Activated CD8-positive, alpha-beta memory T cell treated with anti-CD3 and anti-CD28 coated beads, Interleukin-2, amount 50 U/mL, for 48 hours (primary cell): Measurements from ENCODE around the gene TBX21.

ENCODE experiments used
- DNase-seq: peaks from one replicate; pipeline ENCODE4 v3.0.0-alpha.2; 2020

TBX21 gene, protein sequence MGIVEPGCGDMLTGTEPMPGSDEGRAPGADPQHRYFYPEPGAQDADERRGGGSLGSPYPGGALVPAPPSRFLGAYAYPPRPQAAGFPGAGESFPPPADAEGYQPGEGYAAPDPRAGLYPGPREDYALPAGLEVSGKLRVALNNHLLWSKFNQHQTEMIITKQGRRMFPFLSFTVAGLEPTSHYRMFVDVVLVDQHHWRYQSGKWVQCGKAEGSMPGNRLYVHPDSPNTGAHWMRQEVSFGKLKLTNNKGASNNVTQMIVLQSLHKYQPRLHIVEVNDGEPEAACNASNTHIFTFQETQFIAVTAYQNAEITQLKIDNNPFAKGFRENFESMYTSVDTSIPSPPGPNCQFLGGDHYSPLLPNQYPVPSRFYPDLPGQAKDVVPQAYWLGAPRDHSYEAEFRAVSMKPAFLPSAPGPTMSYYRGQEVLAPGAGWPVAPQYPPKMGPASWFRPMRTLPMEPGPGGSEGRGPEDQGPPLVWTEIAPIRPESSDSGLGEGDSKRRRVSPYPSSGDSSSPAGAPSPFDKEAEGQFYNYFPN

DNA sequence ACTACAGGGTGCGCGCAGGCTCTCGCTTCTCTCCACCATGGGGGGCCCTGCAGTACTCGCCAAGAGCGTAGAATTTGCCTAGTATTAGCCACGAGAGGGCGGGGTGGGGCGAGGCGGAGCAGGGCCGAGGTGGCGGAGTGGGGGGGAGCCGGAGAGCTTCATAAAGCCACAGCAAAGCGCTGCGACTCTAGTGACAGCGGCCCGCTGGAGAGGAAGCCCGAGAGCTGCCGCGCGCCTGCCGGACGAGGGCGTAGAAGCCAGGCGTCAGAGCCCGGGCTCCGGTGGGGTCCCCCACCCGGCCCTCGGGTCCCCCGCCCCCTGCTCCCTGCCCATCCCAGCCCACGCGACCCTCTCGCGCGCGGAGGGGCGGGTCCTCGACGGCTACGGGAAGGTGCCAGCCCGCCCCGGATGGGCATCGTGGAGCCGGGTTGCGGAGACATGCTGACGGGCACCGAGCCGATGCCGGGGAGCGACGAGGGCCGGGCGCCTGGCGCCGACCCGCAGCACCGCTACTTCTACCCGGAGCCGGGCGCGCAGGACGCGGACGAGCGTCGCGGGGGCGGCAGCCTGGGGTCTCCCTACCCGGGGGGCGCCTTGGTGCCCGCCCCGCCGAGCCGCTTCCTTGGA lies at the start of gene TBX21:
TBX21 (plus strand) TSS at position 190 of the 627 bp plus-strand sequence; CDS start at position 409, 219 bp downstream.
- DNase-seq, result peak; percentile 94

DNA sequence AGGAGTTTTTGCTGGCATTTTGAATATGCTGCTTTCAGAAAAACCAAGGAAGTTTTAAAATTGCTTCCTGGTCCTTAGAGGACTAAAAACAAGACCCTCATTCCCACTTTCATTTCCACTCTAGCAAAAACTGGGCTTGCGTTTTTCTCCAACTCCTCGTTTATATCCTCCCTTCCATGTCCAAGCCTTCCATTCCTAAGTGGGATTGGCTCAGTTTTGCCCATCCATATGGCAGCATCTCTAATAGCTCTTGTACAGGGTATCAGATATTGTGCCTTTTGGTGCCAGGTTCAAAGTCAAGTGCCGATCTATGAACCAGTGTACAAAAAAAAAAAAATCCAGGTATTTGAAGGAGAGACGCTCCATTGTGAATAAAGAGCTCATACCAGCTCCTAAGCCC lies 49.0 kb upstream of the TBX21 start:
- DNase-seq, result peak; percentile 45

DNA sequence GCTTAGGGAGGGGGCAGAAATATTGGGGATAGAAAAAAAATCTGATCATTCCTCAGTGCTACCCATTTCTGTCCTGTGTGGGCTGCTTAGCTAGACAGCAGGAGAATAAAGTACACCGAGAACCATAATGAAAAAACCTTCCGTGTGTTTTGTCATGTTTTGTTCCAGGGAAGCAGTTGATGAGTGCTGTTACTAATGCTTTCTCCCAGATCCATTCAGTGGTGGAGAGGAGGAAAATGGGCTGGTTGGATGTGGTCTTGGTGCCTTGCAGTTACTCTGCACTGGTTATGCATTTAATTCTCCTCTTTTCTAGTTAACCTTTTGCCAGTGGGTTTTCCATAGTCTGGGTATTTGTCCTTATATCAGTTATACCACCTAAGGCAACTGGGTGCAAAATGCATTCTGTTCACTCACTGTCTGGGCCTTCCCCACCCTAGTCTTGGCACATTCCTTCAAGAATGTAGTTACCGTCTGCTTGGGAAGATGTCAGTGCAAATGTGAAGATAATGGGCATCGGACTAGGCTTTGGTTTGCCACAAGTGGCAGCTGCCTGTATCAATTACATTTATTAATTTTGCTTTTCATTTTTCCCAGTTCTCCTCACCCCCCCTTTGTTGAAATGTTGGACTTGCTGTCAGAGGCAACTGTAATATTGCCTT lies 48.4 kb upstream of the TBX21 start:
- peak; percentile 43 for DNase-seq

DNA sequence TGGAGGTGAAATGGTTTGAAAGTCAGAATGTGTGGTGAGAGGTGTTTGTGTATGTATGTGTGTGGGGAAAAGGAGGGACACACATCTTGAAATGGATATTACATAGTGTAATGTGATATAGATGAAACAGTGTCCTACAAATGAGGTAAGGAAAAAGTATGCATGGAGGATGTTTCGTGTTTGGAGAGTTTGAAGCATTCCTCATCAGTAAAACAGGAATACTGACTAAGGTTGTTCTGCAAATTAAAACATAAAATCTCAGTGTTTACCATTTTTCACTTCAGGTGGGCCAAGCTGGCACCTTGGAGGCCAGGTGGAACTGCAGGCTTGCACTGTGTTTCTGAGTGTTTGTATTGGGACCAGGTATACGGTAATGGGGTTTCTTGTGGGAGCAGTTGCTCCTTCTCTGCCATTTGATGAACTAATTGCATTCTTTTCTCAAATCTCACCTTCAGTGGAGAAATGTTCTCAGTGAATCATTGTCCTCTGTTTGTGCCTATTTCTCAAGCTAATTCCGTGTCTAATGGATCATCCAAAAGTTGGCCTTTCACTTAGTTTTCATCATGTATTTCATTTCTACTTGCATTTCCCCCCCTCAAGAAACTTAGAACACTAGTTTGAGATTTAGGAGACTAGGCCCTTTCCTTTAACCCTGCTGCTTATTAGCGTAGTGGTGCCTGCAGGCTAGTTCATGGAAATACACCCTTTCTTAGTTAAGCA lies 47.3 kb upstream of the TBX21 start:
- DNase-seq, result no peak

DNA sequence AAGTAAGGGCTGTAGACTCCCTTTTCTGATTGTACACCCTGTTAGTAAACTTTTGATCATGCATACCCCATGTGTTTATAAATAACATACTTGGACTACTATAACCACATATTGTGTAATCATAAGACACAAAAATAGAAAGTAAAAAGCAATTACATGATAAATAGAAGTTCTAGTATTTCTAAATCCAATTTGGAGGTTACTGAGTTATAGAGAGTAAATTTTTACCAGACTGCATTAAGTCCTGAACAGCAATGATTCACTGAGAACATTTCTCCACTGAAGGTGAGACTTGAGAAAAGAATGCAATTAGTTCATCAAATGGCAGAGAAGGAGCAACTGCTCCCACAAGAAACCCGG lies 46.8 kb upstream of the TBX21 start:
- DNase-seq, result no peak

DNA sequence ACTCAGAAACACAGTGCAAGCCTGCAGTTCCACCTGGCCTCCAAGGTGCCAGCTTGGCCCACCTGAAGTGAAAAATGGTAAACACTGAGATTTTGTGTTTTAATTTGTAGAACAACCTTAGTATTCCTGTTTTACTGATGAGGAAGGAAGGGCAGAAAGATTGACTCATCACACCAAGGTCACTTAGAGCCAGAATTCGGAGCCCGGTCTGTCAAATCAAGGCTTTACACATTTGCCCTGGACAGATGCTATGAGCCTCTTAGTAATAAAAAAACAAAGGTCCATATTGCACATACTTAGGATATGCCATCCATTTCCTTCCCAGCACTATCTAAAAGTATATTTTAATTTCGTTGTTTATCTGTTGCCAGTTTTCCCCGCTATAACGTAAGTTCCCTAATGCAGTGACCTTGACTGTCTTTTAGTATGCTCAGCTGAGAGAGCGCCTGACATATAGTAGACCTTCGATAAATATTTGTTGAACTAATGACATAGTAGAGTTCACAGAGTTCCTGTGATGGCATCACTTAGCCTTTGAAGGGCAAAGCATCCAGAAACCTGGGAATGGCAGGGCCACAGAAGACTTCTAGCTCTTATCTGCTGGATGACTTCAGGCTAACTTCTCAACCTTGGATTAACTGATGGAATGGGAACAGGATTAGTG lies 46.2 kb upstream of the TBX21 start:
- DNase-seq, result peak; percentile 30

DNA sequence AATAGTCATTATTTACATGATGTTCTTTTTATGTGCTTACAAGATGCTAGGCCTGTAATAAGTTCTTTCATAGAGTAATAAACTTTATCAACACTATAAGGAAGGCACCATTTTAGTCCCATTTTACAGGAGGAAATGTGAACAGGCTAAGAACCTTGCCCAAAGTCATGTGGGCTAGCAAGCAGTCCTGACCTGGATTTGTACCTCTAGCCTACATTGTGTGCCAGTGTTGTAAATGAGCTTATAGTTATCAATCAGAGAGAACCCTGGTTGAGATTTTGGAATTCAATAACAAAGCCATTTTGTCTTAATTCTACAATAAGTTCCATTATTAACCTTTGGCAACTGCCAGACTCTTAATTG lies 45.7 kb upstream of the TBX21 start:
- peak; percentile 35 for DNase-seq

DNA sequence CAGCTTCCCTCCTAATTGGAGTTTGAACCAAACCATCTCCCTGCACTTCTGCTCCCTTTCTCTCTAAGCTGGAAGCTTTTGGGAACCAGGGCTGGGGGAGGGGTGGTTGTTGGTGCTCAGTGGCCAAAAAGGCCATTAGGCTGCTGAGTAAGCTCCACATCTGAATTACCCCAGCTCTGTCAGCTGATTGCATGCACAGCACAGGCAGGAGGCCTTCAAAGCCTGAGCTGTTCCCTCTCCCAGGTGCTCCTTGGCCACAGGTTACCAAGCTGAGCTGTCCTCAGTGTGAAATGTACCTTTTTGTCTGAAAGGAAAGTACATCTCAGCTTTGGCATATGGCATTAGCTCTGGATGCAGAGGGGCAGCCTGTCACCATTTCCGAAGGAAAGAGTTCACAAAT lies 45.3 kb upstream of the TBX21 start:
- DNase-seq, result peak; percentile 51

DNA sequence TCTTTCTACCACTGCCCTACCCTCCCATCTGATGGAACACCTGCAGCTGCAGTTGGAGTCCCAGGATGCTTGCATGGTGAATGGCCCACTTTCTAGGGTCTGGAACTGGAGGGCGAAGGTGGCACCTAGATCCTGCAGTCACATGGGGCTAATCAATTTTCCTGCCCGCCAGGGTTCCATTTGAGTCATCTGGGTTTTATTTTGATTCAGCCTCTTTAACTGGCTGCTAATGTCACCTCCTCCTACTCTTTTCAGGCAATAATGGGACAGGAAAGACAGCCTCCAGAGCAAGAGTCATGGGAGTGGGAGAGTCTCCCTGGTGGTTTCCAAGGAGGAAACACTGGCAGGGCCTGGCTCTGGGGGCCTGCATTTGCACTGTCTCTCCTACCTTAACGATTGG lies 42.9 kb upstream of the TBX21 start:
- peak; percentile 51 for DNase-seq

DNA sequence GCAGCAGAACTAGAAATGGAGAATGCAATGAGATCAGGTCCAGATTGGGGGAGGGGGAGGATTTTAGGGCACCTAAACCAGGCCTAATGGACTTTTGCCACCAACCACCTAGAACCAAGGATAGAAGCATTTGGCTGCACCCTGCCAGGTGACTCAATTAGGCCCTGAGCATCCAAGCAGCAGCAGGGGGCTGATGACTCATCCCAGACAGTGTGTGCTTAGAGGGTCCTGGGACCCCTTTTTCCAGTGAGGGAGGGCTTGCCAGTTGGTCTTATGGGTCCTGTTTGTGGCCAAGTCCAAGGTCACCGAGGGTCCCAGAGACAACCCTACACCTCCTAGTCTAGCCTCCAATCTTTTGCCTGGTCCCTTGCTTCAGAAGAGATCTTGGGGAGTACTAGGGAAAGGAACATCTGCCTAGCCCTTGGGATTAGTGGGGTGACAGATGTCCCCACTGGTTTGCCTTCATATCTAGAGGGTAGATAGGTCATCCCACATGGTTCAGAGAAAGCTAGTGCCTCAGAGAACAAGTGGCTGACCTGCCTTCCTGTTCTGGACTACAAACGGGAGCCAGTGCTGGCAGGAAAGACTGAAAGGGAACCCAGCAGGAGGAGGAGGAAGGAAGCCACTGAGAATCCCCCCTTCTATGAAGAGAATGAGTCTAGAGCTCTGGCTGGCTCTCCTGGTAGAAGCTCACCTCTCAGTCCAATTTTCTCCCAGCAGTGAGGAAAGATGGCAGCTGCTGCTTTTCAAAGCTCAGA lies 40.7 kb upstream of the TBX21 start:
- DNase-seq, result peak; percentile 51

DNA sequence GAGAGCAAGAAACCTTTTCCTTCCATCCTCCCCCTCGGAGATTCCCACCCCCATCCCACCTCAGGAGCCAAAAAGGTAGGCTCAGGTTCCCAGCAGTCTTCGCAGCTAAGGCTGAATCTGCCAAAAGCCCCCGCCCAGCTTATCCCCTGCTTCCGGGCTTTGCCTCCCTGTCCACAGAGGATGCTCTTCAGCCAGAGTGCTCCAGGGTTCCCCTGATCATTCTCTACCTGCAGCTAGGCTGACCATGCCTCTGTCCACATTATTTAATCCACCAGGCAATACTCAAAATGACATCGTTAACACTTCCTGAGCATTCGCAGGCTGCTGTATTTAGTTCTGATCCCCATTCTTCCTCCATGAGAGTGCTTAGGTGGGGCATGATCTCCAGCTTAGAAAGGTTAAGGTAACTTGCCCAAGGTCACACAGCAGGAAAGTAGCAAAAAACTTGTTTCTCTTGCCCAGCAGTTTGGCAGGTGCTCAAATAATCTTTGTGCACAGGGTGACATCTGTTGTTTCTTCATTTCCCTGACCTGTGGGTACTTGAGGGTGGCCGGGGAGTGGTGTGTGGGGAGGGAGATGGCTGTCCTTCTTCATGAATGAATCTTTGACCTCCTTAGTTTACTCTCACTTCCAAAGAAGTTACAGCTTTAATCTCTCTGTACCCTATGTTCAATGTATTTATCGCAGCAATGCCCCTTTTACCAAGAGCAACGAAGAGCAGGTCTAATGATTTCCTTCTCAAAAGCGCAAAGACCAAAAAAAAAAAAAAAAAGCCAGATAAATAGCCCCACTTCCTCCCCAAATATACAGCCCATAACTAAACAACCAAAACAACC lies 39.9 kb upstream of the TBX21 start:
- peak; percentile 53 for DNase-seq

DNA sequence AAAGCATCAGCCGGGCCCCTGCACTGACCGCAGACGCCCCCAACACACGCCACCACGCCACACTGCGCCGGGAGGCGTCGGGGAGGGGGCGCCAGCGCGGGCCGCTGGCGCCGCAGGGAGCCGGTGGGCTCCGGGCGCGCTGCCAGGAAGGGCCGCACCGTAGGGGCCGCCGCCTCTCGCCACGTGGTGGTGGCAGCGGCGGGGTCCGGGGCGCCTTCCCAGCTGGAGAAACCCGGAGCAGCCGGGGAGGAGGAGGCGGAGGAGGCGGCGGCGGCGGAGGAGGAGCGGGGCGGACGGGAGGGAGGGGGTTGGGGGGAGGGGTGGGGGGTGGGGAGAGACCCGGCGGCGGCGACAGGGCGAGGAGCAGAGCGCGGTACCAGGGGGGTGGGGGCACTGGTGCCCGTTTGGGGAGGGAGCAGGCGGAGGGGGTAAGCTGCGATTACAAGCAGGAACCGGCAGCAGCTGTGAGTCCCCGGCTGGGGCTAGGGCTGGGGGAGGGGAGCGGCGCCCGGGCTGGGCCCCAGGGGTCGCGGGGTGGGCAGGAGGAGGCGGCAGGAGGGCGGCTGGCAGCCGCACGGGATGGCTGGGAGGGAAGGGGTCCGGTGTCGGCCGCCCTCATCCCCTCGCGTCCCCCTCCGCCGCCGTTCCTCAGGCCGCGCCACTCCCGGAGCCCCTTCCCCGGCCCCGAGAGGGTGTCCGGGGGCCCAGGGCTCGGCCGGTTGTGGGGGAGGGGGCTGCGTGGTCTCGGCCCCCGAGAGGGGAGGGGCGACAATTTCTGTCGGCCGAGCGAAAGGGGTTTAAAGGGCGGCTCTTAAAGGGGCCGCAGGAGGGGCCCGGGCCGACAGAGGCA lies 39.1 kb upstream of the TBX21 start, which contains the start of gene TBKBP1:
TBKBP1 (plus strand) TSS at position 431 of the 850 bp plus-strand sequence. CDS start 1,952 bp downstream, outside the sequence.
- peak; percentile 82 for DNase-seq

DNA sequence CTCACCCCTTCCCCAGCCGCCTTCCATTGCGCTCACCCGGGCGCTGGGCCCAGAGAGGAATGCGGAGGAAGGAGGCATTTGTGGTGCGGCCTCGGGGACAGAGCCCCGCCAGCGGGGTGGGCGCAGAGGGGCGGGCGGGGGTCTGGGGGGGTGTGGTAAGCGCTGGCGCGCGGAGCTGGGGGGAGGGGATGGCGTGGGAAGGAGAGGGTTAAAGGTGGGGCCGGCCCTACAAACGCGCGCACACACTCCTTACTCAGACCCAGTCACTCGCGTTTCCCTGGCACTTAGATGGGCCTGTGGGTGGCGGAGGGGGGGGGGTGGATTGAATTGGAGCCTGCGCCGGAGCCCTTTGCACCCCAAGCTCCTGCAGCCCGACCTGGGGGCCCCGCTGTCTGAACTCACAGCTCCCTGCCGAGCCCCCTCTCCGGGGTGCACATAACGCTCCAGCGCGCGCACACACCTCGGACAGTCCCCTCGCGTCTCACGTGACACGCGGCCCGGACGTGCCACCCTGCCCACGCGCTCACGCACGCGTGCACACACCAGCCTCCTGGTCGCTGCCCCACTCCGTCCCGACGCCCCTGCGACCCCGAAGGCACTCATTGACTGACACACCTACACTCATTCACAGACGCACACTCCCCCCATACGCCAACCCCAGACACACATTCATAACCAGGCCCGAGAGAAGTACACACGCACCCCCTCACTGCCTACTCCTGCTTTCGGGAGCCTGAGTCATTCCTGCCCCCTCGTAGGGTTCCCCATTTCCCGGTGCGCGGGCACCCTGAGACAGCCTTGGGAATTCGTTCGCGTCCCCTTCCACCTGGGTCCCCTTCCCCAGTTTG lies 38.2 kb upstream of the TBX21 start:
- peak; percentile 83 for DNase-seq

DNA sequence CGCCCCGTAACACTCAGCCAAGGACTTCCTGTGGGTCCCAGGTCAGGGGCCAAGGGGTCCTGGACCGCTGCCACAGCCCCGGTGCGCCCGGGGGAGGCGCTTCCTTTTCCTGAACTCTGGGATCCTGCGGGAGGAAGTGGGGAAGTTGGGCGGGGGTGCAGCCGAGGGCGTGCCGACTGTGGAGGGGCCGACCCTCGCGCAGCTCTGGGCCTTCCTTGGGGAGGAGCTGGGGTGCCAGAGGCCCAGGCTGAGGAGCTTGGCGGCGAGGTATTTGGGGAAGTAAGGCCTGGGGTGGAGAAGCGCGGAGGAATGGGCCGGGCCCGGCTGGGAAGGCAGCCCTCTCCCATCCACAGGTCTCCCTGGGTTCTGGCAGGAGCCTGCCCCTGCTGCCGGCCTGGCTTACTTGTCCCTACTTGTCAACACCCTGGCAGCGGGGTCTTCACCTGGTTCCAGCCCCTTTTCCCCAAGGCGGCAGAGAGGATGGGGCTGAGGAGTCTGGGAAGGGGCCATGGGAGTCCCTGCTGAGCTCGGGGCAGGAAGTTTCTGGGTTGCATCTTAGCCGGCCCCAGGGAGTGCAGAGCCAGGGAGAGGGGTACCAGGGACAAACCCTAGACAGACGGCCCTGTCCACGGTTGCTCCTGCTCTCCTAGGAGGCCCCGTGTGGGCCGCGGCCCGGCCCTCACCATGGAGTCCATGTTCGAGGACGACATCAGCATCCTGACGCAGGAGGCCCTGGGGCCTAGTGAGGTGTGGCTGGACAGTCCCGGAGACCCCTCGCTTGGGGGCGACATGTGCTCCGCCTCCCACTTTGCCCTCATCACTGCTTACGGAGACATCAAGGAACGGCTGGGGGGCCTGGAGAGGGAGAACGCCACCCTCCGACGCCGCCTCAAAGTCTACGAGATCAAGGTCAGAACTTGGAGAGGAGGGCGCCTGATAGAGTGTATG lies 37.3 kb upstream of the TBX21 start:
- peak; percentile 57 for DNase-seq

DNA sequence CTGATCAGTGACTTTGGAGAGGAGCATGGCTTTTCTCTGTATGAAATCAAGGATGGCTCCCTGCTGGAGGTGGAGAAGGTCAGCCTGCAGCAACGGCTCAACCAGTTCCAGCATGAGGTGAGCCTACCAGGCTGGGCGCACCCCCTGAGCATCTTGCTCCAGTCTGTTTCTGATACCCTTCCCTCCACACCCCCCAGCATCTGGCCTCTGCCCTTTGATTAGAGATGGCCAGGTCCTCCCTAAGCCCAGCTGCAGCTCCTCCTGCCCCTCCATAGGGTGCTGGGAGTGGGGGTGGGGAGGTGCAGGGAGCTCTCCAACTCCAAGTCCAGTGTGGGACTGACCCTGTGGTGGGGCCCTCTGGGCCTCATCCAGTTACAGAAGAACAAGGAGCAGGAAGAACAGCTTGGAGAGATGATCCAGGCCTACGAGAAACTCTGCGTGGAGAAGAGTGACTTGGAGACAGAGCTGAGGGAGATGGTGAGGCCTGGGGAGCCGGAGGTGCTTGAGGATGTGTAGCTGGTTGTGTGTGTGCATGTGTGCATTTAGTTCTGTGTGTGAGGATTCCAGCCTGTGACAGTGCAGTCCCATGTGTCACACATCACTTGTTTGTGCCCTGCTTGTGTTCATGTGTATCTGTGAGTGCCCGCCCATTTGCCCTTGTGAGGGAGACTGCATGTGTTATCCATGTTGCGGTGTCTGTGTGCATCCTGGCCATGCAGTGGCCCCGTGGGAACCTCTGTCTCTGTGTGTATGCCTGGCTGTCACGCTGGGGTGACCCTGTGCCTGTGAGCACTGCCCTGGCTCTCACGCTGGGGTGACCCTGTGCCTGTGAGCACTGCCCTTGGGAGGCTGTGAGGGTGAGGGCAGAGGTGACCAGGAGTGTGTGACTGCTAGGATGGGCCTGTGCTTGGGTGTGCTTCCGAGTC lies 36.1 kb upstream of the TBX21 start:
- no peak for DNase-seq
